GM18499 (cell line): ENCODE data around the gene GCGR.

Experiments used
- ATAC-seq: cut with Tn5 transposase; IDR thresholded peaks from one replicate; pipeline ENCODE4 v1.9.1; 2021; ENCODE audit warnings: moderate number of reproducible peaks; ENCODE audit not compliant: insufficient read depth, unreplicated experiment

GCGR gene

DNA sequence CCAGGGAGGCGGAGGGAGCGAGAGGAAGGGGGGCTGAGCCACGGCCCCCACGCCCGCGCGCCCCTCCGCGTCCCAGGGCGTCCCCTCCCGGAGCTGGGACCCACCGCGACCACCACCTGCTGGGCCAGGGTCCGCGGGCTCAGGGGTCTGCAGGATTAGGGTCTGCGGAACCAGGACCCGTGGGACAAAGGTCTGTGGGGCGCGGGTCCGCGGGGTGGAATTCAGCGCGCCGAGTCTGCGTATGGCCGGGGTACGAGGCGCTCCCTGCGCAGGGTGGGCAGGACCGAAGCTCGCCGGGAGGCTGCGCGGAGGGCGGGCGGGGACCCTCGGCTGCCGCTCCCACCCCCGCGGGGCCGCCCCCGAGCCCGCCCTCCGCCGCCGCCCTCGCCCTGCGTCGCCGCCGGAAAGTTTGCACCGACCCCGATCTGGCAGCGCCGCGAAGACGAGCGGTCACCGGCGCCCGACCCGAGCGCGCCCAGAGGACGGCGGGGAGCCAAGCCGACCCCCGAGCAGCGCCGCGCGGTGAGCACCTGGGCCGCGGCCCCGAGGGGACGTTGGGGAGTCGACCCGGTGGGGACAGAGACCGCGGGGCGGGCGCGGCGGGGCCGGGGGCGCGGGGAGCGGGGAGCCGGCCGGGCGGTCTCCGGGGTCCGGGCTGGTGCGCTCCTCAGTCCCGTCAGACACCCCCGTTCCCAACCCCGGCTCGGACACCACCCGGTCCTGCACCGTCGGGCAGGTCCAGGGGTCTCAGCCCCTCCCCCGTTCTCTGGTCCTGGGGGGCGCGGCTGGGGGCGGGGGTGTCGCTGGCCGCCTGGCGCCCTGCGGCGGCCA is at the start of gene GCGR:
TSS of gene GCGR (plus strand) at position 423 of the 831 bp plus-strand sequence. CDS start 4,869 bp downstream, outside the sequence.
- no peak for ATAC-seq

DNA sequence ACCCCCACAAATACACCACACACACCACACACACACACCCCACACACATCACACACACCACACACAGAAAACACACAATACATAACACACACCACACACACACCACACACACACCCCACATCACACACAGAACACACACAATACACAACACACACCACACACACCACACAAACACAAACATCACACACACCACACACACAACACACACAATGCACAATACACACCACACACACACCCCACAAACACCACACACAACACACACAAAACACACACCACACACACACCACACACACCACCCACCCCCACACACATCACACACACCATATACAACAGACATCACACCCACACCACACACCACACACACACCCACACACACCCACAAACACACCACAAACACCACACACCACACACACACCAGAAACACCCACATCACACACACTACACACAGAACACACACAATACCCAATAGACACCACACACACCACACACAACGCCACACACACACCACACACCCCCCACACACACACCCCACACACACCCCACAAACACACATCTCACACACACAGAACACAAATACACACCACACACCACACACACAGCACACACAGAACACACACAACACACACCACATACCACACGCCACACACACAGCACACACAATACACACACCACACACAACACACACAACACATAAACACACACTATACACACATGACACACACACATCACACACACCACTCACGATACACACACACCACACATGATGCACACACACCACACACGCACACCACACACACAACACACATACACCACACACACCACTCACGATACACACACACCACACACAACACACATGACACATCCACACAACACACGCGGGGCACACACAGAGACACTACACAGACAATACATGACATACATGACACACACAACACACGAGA is 11.0 kb upstream of the GCGR start:
- no peak for ATAC-seq

DNA sequence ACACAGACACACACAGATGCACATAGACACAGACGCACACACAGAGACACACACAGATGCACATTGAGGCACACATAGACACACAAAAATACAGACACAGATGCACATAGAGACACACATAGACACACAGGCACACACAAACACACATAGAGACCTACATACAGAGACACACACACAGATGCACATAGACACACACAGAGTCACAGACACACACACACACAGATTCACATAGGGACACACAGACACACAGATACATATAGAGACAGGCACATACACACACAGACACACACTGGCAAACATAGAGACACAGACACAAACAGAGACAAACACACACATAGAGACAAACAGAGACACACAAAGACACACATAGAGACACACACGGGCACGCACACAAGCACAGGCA is 9.9 kb upstream of the GCGR start:
- no peak for ATAC-seq

DNA sequence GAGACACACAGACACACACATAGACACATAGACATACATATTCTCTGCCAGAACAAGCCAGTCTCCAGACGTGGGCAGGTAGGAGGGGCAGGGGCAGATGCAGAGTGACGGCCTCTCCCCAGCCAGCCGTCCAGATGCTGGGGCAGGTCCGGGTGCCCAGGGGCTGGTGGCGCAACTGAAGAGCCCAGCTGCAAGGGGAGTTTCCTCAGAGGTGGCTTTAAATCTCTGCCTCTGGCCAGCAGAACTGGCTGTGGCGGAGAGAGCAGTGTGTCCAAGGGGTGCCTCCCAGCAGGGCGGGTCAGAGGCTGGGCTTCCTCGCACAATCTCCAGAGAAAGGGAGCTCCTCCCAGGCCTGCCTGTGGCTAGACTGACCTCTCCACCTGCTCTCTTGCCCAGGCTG is 9.4 kb upstream of the GCGR start:
- no peak for ATAC-seq

DNA sequence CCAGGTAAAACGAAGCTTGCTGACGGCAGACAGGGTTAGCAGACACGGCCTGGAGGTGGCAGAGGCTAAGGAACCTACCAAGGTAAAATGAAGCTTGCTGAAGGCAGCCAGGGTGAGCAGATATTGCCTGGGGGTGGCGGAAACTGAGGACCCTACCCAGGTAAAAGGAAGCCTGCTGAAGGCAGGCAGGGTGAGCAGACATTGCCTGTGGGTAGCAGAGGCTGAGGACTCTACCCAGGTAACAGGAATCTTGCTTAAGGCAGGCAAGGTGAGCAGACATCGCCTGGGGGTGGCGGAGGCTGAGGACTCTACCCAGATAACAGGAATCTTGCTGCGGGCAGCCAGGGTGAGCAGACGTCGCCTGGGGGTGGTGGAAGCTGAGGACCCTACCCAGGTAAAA is 2.6 kb upstream of the GCGR start:
- no peak for ATAC-seq

DNA sequence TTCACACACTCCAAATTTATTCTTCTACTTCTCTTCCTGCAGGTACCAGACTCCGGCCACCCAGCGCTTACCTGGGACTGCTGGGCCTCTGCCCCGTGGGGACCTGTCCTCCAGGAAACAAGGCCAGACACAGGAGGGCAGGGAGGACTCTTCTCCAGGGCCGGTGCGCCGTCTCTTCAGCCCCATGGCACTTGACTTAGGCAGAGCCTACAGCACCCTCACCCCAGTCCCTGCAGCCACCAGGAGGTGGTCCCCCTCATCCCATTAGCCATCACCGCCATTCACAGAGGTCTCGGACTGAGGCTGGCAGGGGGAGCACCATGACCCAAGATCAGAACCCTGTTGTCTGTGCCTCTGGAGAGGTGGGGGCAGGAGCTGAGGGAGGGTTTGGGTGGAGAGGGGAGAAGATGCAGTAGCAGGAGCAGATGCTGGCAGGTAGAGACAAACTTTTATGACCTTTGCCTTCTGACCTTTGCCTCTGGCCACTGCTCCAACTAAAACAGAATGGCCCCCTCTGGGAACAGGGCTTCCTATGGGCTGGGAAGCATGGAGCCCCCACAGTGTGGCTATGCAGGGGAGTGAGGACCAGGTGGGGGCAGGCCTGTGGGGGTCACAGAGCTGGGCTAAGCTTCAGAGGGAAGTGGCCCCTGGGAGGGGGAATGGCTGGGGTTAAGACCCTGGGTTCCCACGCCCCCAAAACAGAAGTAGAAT is 1.7 kb upstream of the GCGR start:
- ATAC-seq = no peak

DNA sequence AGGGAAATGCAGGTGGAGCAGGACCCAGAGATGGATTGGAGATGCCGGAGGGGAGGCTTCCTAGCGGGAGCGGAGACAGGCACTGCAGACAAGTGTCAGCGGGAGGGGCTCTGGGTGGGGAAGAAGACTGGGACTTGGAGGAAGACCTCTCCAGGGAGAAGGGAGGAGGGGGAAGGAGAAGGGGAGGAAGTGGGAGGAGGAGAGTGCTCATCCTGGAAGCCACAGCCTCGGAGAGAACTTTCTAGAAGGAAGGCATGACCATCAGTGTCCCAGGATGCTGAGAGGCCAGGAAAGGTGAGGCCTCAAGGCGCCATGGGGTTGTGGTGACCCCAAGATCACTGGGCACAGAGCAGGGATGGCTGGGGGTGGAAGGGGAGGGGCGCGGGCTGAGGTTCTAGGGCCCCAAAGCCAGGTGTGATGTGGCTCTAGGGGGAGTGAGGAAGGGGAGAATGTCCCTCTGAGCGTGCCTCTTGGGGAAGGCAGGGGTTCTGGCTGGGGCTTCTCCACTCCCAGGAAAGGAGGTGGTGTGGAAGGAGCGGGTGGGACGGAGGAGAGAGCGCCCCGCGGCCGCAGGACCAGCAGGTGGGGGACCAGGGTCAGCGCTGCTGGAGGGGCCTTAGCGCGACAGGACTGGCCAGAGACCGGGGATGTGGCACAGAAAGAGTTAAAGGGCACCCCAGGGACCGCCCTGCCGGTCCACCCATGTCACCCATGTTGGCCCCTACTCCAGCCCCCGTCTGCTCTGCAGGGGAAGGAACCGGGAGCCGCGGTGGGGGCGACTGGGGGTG is 900 bp upstream of the GCGR start:
- no peak for ATAC-seq

DNA sequence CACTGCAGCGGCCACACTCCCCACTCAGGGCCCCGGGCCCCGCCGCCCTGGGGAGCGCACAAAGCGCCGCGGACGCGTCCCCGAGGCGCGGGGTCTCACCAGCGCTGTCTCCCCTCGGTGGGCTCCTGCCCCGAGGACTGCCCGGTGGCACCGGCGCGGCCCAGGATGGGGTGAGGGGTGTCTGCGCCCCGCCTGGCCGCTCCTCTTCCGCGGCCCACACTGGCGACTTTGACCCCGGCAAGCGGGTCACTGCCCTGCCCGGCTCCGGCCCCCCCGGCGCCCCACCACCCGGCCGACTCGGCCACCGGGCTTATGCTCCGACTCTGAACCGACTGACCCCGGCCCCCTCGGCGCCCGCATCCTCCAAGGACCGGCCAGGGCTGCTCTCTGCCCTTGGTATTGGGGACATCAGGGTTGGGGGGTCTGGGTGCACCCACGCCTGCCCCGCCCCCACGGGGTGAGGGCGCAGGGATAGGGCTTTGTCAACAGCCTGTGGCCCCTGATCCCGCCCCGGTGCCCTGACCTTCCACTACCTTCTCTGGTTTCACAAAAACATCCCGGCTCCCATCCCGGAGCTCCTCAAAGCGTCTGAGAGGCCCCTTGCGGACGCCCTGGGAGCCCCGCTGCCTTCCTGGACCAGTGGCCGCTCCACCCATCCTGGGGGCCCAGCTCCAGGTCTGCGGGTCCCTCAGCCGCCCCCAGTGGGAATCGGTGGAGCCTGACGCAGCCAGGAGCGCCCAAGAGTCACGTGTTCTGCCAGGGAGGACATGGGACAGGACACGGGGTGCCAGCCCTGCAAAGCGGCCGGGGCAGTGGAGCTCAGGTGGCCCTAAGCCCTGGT is 829 bp downstream of the GCGR start:
- no peak for ATAC-seq

DNA sequence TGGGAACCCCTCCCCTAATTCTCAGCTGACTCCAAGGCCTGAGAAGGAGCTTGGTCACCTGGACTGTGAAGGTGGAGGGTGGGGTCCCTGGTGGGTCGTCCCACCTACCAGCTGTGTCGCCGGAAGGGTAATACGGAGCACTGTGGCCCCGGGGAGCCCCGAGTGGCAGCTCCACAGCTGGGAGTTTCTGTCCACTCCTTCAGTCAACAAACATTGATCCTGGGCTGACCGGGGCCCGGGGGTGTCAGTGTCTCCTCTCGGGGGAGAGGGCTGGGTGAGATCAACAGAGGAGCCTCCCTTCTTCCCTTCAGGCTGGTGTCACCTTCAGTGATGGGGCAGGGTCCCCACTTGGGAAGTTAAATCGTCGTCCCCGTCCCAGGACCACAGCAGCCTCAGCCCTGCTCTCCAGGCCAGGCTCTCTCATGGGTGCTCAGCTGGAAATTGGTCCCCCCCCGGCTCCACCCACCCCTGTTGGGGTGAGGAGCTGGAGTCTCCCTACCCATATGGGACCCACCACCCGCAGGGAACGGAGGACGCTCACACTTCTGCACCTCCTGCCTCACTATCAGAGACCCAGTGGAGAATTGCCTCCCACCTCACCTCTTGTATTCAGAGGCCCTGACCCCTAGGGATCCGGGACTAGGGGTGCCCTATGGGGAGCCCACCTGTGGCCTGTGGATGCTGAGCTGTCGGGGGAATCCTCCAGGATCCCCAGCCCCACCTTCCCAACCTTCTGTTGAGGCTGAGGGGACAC is 1.9 kb downstream of the GCGR start:
- ATAC-seq = no peak

DNA sequence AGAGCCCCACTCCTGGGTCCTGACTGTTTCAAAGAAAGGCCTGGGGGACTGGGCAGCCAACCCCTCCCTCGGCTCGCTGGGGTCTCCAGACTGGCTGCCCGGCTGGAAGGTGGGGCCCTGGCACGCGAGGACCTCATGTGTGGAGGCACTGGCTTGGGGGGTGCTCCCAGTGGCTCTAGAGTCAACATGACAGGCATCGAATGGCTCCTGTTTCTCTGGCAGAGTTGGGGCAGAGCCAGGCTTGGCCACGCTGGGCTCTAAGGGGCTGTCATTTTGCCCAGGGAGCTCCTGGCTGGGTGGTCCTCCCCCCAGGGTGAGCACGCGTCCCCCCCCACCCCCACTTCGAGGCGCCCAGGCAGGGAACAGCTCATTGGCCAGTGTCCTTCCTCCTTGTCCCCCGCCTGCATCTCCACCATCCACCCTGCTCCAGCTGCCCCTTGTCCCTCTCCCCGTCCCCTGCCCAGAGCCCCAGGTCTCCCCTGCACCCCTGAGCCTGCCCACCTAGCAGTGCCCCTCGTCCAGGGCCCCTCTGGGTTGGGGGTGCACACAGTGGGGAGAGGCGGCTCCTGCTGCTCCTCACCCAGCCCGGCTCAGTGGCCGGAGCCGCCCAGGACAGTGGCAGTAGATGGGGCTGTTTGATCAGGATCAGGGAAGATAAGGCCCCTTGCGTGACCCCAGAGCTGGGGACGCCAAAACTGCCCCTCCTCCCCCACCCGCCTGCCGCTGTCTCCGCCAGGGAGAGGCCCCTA is 2.7 kb downstream of the GCGR start:
- no peak for ATAC-seq

DNA sequence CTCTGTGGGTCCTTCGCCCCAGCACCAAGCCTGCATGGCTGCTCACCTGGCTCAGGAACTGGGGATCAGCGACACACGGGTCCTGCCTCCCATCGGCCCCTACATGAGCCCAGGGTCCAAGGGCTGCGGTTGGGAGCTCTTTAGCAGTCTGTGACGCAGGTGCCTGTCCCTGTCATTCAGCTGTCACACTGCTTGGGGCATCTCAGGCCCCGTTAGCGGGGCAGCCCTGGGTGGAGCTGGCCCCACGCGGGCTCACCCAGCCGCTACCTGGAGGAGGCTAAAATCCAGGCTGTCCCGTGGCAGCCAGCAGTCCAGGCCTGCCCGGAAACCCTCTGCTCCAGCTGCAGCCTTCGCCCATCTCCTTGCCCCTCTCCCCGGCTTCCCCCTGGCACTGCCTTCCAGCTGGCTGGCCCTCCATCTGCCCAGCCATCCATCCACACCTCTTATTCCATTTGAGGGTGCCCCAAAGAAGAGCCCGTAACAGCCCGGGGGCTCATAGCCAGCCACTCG is 3.3 kb downstream of the GCGR start:
- no peak for ATAC-seq

DNA sequence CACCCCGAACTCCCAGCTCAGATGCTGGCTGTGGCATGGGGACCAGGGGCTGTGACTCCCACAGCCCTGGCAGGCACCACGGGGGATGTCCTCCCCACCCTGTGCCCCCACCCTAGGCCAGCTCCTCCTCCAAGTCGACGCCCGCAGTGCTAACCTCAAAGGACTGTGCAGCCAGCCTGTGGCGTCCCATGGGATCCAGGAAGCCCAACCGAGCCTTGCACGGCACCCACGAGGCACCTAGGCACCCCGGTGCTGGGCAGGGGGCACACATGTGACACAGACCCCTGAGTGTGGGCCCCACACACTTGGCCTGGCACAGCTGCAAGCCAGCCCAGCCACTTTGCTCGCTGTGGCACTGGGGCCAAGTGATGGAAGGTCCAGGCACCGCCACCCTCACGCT is 3.9 kb downstream of the GCGR start:
- no peak for ATAC-seq

DNA sequence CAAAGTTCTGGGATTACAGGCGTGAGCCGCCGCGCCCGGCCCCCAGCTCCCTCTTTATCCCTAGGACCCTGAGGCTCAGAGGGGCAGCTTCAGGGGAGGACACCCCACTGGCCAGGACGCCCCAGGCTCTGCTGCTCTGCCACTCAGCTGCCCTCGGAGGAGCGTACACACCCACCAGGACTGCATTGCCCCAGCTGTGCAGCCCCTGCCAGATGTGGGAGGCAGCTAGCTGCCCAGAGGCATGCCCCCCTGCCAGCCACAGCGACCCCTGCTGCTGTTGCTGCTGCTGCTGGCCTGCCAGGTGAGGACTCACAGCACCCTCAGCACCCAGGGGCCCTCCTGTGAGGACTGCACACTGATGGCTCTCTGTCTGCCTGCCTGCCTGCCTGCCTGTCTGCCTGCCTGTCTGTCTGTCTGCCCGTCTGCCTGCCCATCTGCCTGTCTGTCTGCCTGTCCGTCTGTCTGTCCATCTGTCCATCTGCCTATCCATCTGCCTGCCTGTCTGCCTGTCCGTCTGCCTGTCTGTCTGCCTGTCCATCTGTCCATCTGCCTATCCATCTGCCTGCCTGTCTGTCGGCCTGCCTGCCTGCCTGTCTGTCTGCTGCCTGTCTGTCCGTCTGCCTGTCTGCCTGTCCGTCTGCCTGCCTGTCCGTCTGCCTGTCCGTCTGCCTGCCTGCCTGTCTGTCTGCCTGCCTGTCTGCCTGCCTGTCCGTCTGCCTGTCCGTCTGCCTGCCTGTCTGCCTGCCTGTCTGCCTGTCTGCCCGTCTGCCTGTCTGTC is 5.0 kb downstream of the GCGR start:
- no peak for ATAC-seq

DNA sequence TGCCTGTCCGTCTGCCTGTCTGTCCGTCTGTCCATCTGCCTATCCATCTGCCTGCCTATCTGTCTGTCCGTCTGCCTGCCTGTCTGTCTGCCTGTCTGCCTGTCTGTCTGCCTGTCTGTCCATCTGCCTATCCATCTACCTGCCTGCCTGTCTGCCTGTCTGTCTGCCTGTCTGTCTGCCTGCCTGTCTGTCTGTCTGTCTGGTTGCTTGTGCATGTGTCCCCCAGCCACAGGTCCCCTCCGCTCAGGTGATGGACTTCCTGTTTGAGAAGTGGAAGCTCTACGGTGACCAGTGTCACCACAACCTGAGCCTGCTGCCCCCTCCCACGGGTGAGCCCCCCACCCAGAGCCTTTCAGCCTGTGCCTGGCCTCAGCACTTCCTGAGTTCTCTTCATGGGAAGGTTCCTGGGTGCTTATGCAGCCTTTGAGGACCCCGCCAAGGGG is 5.6 kb downstream of the GCGR start:
- ATAC-seq = no peak

DNA sequence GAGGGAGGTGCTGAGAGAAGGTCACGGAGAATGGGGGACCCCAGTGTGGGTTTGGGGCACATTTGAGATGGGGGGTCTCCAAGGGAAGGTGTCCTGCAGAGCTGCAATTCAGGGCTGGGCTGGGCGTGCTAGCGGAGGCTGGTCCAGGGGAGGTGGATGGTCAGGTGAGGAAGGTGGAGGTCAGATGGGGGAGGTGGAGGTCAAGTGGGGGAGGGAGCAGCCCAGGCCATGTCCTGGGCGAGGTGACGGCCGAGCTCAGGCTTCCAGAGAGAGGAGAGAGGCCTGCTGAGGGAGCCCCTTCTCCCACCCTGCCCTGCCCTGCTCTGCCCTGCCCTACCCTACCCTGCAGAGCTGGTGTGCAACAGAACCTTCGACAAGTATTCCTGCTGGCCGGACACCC is 6.5 kb downstream of the GCGR start:
- ATAC-seq = no peak

DNA sequence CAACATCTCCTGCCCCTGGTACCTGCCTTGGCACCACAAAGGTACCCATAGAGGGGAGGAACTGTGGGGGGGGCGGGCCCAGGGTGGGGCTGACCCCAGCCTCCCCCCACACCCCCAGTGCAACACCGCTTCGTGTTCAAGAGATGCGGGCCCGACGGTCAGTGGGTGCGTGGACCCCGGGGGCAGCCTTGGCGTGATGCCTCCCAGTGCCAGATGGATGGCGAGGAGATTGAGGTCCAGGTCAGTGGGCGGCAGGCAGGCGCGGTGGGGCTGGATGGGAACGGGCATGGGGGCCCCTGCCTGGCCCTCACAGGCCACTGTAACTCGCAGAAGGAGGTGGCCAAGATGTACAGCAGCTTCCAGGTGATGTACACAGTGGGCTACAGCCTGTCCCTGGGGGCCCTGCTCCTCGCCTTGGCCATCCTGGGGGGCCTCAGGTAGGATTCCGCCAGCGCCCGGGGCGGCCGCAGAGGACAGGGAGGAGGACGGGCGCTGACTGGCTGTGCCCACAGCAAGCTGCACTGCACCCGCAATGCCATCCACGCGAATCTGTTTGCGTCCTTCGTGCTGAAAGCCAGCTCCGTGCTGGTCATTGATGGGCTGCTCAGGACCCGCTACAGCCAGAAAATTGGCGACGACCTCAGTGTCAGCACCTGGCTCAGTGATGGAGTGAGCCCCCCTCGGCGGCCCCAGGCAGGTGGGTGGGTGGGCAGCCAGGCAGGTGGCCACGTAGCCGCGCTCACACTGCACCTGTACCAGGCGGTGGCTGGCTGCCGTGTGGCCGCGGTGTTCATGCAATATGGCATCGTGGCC is 7.1 kb downstream of the GCGR start:
- no peak for ATAC-seq
